C4-2B (cell line): Measurements from ENCODE around the gene SLC2A11.

Experiments
- CTCF ChIP-seq: fragments of 450-650 bp; conservative IDR thresholded peaks from 2 replicates; pipeline ENCODE4 v1.5.1; 2017; ENCODE audit warnings: mild to moderate bottlenecking
- ZFX ChIP-seq: fragments of 450-650 bp; IDR thresholded peaks from 2 replicates; pipeline ENCODE4 v1.6.1; 2017

DNA sequence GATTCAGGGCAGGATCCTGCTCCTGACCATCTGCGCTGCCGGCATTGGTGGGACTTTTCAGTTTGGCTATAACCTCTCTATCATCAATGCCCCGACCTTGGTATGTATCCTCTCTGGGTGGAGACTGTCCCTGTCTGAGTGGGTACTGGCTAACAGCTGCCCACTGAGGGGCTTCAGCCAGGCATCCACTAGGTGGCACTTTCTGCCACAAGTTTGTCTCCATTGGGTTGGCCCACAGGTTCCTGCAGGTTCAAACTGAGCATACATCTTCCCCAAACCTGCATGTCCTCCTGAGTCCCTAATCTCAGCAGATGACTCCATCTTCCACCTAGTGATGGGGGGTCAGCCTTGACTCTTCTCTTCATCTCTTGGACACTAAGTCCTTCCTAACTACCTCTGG, 4.4 kb downstream of the SLC2A11 start:
- TF ChIP-seq CTCF, result no peak; the same call in 1 of the 2 replicates
- TF ChIP-seq ZFX, result no peak
